GM18511 (cell line): ENCODE data around the gene NFATC2.

ENCODE experiments used
- ATAC-seq: cut with Tn5 transposase; IDR thresholded peaks from one replicate; pipeline ENCODE4 v1.9.1; 2021; ENCODE audit warnings: mild to moderate bottlenecking, moderate library complexity; ENCODE audit not compliant: unreplicated experiment

NFATC2 gene

DNA sequence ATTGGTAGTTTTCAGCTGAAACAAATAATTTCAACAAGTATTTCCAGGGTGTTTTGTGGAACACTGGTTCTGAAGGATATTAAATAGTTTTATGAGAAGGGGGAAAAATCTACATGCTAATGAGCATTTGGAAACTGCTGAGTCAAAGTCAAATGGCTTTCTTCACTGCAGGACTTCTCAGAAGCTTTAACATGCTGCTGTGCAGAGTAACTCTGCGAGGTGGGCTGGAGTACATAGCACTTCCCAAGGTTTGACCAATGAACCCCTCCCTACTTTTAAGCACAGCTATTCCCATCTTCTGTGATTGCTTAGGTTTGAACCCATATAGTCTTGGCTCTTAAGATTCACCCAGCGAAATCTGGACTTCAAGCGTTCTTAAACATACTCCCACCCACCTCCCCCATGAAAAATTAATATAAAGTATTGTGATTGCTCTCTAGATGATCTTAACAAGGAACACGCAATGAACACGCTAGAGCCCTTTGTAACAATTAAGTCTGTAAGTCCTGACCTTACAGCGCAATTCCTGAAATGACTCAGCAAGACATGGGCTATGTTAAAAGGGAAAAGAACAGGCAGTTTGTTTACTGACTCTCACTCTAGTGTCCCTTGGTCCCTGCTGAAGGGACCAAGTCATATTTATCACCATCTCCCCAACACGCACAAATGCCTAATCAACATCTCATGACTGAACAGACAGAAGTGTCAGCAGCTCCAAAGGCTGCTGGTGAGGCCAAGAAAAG, 105.2 kb downstream of the NFATC2 start:
- no peak for ATAC-seq

DNA sequence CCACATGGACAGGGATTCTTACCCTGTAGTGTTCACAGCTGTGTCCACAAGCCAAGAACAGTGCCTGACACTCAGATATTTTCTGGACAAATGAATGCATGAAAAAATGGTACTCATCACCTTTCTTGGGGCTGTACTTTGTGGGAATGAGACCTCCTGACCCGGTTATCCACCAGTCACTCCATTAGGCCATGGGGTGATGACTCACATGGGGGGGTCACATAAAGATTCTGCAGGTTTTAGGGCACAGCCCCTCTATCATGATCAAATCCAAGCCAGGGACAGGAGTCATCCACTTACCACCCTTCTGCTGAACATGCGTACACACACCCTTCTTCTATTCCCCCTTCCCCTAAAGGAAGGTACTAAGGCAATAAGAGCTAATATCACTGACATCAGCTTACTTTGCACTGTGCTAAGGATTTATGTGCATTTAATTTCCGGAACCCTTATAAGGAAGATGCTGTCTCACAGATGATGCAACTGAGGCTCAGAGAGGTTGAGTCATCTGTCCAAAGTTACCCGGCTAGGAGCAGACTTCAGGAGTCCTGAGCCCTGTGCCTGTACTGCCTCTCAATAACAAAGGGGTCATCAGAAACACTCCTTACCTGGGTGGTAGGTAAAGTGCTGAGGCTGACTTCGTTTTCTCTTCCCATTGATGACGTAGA, 107.8 kb downstream of the NFATC2 start:
- ATAC-seq, result no peak

DNA sequence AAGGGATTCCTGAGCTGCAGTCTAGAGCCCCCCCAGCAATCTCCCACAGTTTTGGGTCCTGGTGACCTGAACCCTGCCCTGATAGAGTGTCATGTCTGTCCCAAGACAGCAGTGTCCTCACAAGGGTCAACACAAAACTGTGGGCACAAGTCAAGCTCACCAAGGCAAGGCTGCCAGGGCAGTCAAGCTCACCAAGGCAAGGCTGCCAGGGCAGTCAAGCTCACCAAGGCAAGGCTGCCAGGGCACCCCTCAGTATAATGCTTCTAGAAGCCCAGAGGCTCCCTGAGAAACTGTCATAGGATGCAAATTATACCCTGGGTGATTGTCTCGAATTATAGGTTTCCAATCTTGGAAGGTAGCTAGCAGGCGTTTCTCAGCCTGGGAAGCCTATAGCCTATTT, 108.5 kb downstream of the NFATC2 start:
- no peak for ATAC-seq

GRCh38 chr20:51432875-51433274, 109.6 kb downstream of the NFATC2 start:
- ATAC-seq, result no peak

DNA sequence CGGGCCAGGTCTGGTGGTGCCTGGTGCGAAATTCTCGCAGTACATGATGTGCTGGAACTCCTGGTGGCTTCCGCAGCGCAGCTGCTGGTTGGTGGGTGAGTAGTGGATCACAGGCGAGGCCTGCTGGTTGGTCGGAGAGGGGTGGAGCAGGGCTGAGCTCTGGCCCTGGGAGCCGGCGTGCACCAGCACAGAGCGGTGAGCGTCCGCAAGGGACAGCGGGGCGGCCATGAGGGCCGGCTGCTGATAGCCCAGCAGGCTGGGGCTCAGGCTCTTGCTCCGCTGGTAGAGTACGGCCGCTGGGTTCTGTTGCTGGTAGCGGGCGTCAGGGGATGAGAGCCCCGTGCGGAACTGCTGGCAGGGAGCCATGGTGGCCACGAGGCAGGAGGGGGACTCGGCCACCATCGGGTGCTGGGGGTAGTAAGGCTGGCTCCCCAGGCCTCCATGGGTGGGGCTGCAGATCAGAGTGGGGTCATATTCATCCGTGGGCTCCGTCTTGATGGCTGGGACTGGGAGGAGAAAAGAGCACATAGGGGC, 110.2 kb downstream of the NFATC2 start:
- no peak for ATAC-seq

DNA sequence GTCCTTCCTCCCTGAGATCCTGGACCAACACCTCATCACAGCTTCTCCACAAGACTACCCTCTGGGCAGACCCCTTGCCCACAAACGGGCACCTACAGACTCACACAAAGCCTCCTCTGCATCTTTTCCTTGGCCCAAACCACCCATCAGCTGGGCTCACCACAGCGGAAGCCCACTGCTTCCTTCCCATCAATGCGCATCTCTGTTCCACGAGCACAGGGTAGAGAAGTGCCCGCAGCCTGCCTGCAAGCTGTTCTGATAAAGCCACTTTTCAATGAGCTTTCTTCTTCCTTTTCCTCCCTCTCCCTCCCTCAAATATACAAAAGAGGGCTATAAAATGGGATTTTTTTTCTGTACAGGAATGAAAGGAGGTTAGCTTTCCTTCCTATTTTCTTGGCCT, 111.2 kb downstream of the NFATC2 start:
- ATAC-seq, result no peak

DNA sequence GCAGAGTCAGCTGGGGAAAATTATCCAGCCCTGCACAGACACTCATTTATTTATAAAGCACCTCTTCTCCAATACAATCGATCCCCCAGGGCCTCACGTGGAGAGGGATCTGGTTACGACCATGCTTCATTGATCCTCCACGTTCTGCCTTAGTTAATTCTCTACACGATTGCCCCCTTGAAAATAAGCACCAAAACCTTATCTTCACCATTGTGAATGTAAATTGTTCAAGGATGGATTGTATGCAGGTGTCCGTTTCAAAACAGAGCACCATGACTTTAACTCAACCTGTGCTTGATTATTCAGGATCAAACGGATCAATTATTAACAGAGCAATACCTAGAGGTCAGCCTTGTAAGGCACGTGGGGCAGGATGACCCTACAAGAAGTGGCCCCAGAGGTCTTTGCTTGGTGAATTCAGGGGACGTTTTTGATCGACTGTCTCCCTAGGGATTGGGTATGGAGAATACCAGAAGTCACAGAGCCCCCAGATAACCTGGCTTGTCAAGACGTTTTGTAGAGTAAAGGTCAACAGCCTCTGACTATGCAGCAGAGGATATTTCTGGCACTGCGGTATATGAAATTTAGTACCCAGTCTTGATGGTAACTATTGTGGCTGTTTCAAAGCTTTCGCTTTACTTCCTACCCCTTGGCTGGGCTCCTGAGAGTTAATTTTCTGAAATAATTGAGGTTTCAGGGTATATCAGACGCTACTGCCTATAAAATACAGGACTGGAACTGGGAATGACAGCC, 112.1 kb downstream of the NFATC2 start:
- no peak for ATAC-seq

- ATAC-seq, result no peak
Observed at GRCh38 chr20:51429696-51430095, 112.8 kb downstream of the NFATC2 start.

GRCh38 chr20:51429144-51429482, 113.4 kb downstream of the NFATC2 start:
- ATAC-seq, result no peak

DNA sequence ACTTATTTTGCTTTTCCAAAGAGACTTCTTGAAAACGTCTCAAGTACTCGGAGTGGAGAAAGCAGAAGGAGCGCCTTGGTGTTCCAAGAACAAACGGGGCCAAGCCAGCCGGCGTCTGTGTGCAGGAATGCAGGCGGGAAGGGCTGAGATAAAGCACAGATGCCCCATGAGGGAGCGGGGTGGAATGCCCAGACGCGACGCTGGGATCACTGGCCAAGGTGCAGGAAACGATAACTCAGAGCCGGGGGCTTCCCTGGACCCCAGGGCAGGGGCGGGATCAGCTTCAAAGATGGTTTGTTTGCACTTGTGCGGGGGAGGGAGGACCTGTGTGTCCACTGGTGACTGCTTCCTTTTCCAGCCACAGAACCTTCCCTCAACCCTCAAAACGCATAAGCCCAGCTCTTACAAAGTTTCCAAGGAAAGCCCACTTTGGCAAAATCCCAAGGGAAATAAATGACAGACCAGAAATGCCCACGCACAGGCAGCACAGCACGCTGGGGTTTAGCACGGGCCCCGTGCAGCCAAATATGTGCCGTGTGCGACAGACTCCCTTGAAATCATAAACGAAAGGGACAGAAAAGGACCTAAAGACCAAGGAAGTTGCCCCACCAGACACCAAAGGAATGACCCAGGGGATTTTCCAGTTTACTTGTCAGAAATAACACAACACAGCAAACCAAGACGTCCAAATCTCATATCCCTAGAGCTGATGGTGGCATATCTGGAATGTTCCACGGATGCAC, 113.9 kb downstream of the NFATC2 start:
- ATAC-seq, result no peak

DNA sequence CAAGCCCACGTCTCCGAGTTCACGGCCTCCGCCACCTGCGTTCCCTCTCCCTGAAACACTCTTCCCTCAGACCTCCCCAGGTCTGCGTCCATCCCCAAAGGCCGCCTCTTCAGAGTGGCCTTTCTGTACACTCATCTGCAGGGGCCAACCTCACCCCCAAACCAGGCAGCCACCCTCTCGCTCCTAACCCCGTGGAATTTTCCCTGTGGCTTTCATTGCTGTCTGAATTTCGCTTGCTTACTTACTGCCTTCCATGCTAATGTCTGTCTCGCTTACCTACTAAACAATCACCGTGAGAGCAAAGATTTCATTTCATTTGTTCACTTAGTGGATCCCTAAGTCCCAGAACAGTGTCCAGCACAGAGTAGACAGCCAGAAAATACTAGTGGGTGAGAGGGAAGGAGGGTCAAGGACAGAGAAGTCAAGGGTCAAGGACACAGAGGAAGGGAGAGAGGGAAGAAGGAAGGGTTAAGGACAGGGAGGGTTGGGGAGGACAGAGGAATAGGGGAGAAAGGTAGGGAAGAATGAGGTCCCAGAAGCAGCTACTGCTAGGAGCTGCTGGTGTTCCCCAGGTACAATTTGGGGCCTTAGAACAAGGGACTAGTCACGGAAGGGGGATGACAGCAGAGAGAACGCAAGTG, 114.7 kb downstream of the NFATC2 start:
- ATAC-seq, result no peak

DNA sequence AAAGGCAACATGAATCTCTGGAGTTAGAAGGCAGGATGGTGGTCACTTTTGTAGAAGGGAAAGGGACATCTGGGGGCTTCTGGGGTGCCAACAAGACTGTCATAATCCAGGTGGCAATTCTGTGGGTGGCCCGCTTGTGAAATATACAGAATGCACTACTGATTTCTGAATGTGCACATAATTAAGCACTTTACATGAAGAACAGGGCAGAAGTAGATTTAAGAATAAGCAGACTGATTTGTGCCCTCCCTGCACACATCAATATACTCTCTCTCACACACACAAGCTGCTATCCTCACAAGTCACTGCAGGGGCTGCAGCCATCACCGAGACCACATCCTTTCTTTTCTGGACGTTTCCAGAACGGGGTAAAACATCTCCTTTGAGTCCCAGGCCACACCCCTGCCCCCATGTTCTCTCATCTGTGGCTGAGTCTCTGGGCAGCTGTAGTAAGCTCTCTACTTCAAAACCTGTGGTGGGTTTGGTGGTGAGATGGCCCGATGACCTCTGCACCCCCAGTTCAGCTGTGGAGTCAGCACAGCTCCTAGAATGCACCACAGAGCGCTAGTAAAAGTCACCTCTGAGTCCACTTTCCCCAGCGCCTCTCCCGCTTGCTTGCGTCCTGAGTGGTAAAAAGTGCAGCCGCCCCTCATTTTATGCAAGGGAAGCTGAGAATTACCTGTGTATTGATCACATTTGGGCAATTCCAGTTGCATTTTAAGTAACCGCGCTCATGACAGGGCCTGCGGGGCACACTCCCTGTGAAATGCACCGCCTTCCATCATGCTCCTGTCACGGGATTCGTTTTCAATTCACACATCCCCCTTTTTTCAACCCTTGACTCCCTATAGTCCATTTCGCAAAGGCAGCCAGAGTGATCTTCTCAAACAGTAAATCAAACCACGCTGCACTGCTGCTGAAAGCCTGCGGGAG, 115.5 kb downstream of the NFATC2 start:
- no peak for ATAC-seq

GRCh38 chr20:51425347-51426106, 117.0 kb downstream of the NFATC2 start:
- no peak for ATAC-seq

DNA sequence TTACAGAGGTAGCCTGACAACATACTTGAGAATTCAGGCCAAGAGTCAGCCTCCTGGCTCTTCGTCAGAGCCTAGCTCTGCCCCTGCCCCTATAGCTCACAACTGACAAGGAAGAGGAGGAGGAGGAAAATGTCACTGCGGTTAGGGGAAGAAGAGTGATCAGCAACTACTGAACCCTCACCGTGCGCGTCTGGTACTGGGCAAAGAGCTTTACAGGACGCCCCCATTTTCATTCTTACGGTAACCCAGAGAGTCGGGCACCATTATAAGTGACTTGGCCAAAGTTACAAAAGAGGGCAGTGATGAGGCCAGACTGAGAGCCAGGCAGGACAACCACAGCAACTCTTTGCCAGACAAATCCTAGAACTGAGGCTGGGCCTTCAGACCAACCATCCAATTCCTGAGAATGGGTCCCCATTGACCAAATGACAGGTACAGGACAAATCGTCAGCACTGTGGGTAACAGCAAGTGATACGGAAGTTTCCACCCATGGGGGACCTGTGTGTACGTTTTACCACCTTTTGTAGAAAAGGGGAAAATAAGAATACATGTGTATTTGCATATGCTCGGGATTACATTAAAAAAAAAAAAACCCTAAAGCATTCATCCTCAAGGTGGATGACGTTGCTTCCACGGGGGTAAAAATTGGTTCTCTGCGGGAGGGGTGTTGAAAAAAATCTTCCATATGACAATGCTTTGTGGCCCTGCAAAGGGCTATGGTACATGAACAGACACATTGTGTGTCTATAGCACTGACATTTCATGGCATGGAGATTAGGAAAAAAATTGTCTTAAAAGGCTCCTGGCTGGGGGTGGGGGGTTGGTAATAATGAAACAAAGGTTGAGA, 118.0 kb downstream of the NFATC2 start:
- no peak for ATAC-seq

DNA sequence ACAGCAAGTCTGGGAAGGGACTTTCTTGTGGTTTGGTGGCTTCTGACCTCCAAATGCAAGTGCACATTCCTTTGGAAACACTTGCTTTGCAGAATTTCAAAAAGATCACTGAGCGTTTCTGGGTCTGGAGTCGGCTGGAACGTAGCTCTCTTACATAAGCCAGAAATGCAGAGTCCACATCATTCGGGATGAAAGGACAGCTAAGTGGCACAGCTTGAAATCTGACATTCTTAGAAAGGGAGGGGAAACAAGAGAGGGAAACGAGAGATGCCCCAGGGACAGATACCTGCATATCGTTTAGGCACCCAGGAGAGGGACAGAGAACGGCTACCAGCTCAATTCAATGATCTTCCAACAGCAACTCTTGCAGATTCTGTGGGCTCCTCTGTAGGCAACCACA, 118.7 kb downstream of the NFATC2 start:
- ATAC-seq, result no peak

DNA sequence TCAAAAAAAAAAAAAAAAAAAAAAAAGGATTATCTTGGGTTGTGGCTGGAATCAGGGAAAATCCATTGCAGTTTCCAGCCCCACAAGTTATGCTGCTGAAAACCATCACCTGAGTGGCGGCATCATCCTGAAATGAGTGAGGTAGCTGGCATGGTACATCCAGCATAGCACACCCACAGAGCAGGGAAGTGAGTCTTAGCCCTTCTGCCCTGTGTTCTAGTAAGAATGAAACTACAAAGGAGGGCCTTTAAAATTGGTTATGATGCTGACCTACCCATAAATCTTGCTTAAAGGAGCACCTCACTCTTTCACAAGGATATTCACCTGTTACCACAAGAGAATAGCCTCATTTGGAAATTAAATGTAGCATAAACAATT, 119.2 kb downstream of the NFATC2 start:
- peak; percentile 84 for ATAC-seq

- no peak for ATAC-seq
Observed at GRCh38 chr20:51422514-51423289, 119.8 kb downstream of the NFATC2 start.
